H1 (cell line): ENCODE data around the gene SOBP. TPM values are rescaled to one million over a fixed set of nuclear protein-coding genes. Genes with fewer than 3 reads are reported as not detected.
A peak's percentile ranks its signal among the peaks of the same experiment; 100 is the strongest.

Source experiments
- CTCF ChIA-PET: fragments of 300-600 bp; sonication (Branson Sonifier 250); formaldehyde crosslinking; loops from one replicate; lab custom pipeline; 2021; ENCODE audit not compliant: partially characterized antibody; lab: Charles Lee
- POLR2A ChIA-PET: fragments of 300-600 bp; sonication (Branson Sonifier 250); formaldehyde crosslinking; loops from one replicate; lab custom pipeline; 2021; ENCODE audit warnings: inconsistent platforms; ENCODE audit not compliant: partially characterized antibody; lab: Charles Lee
- DNase-seq, 2 experiments: peaks; one replicate each; pipeline versions ENCODE4 v3.0.0 to v3.0.0-alpha.2; 2010 to 2022; ENCODE audit warnings: low spot score in 2 of 2, low read depth in 1 of 2, mixed read lengths in 1 of 2
- FAIRE-seq: peaks from 2 replicates; lab custom pipeline; 2011; peaks lifted over from hg19 to GRCh38; lab: Jason Lieb, UNC
- H2AFZ ChIP-seq: 2 replicates; pipeline ENCODE4 v1.8.1; 2012; ENCODE audit warnings: low read length, inconsistent platforms
- H2AK5ac ChIP-seq: 2 replicates; pipeline ENCODE4 v1.6.1; 2013; ENCODE audit warnings: low read depth, low read length
- H2BK120ac ChIP-seq: replicated peaks from 2 replicates; pipeline ENCODE3; 2013; ENCODE audit warnings: low read depth, low read length, inconsistent platforms
- H2BK12ac ChIP-seq: 2 replicates; pipeline ENCODE4 v1.6.1; 2013; ENCODE audit warnings: low read depth, low read length
- H2BK15ac ChIP-seq: 2 replicates; pipeline ENCODE4 v1.6.1; 2013; ENCODE audit warnings: low read length
- H2BK20ac ChIP-seq: 2 replicates; pipeline ENCODE4 v1.6.1; 2013; ENCODE audit warnings: low read length
- H2BK5ac ChIP-seq: 2 replicates; pipeline ENCODE4 v1.6.1; 2013; ENCODE audit warnings: low read depth, low read length
- H3K14ac ChIP-seq: 2 replicates; pipeline ENCODE4 v1.6.1; 2013; ENCODE audit warnings: inconsistent platforms; ENCODE audit not compliant: insufficient read length
- H3K18ac ChIP-seq: 2 replicates; pipeline ENCODE4 v1.6.1; 2013; ENCODE audit warnings: low read length; ENCODE audit errors: extremely low read depth
- H3K23ac ChIP-seq: 2 replicates; pipeline ENCODE4 v1.6.1; 2013; ENCODE audit warnings: inconsistent platforms; ENCODE audit not compliant: insufficient read length
- H3K23me2 ChIP-seq: 2 replicates; pipeline ENCODE4 v1.6.1; 2013; ENCODE audit warnings: low read depth, low read length
- H3K27ac ChIP-seq: 2 replicates; pipeline ENCODE4 v1.6.1; 2011; ENCODE audit warnings: low read depth, low read length, inconsistent platforms
- H3K27me3 ChIP-seq, 4 experiments: replicated peaks in 1 of 4; 1 replicate in 1 of 4; 2 replicates in 3 of 4; pipeline versions ENCODE4 v1.6.1 to v1.8.1; 2011 to 2013; ENCODE audit warnings: low read length in 3 of 4, mild to moderate bottlenecking in 3 of 4, inconsistent platforms in 2 of 4, mixed read lengths in 2 of 4, moderate library complexity in 1 of 4; ENCODE audit not compliant: control insufficient read depth in 3 of 4, insufficient read depth in 3 of 4; ENCODE audit errors: extremely low read depth in 1 of 4
- H3K36me3 ChIP-seq, 4 experiments: 2 replicates each; pipeline versions ENCODE4 v1.6.1 to v1.8.1; 2011 to 2013; ENCODE audit warnings: mild to moderate bottlenecking in 4 of 4, low read length in 3 of 4, moderate library complexity in 2 of 4, control low read depth in 1 of 4, inconsistent platforms in 1 of 4; ENCODE audit not compliant: insufficient read depth in 4 of 4, control insufficient read depth in 2 of 4
- H3K4ac ChIP-seq: replicated peaks from 2 replicates; pipeline ENCODE3; 2013; ENCODE audit warnings: low read length, low read depth, mixed read lengths, inconsistent platforms; ENCODE audit not compliant: insufficient read length
- H3K4me1 ChIP-seq, 4 experiments: replicated peaks in 1 of 4; 1 replicate in 1 of 4; 2 replicates in 3 of 4; pipeline versions ENCODE4 v1.6.1 to v1.8.1; 2011 to 2013; ENCODE audit warnings: low read length in 3 of 4, inconsistent platforms in 2 of 4, mixed read lengths in 1 of 4; ENCODE audit not compliant: insufficient read depth in 4 of 4, control insufficient read depth in 3 of 4
- H3K4me2 ChIP-seq, 2 experiments: 2 replicates each; pipeline versions ENCODE4 v1.6.1 to v1.8.1; 2011 to 2013; ENCODE audit warnings: low read depth in 2 of 2, low read length in 2 of 2, control low read depth in 1 of 2, inconsistent platforms in 1 of 2, mild to moderate bottlenecking in 1 of 2; ENCODE audit not compliant: insufficient read depth in 1 of 2
- H3K4me3 ChIP-seq, 4 experiments: fragments of 200-600, 300-600 bp in 1 of 4; sonication (generic), shearing (Covaris generic), sonication (Bioruptor Twin) in 1 of 4; 2 replicates each; pipeline versions ENCODE4 v1.5.1 to v1.8.1; 2011 to 2016; ENCODE audit warnings: low read length in 4 of 4, low read depth in 3 of 4, control low read depth in 2 of 4, inconsistent platforms in 2 of 4, mild to moderate bottlenecking in 2 of 4, mixed read lengths in 1 of 4, moderate library complexity in 1 of 4; ENCODE audit not compliant: insufficient read depth in 2 of 4; ENCODE audit errors: extremely low read depth in 1 of 4
- H3K56ac ChIP-seq: replicated peaks from 2 replicates; pipeline ENCODE3; 2013; ENCODE audit warnings: low read depth, mild to moderate bottlenecking, mixed read lengths, low read length, inconsistent platforms; ENCODE audit not compliant: insufficient read length
- H3K79me1 ChIP-seq: 2 replicates; pipeline ENCODE4 v1.6.1; 2013; ENCODE audit warnings: low read depth, low read length, control low read depth
- H3K79me2 ChIP-seq, 2 experiments: 2 replicates each; pipeline versions ENCODE4 v1.6.1 to v1.8.1; 2012 to 2013; ENCODE audit warnings: low read length in 2 of 2, mild to moderate bottlenecking in 2 of 2, inconsistent platforms in 1 of 2; ENCODE audit not compliant: insufficient read depth in 2 of 2, control insufficient read depth in 1 of 2
- H3K9ac ChIP-seq, 4 experiments: replicated peaks in 1 of 4; 1 replicate in 1 of 4; 2 replicates in 3 of 4; pipeline versions ENCODE4 v1.6.1 to v1.8.1; 2011 to 2013; ENCODE audit warnings: low read depth in 3 of 4, low read length in 3 of 4, control low read depth in 2 of 4, mild to moderate bottlenecking in 2 of 4, moderate library complexity in 2 of 4, inconsistent platforms in 1 of 4; ENCODE audit errors: extremely low read depth in 1 of 4
- H3K9me3 ChIP-seq, 2 experiments: 2 replicates each; pipeline versions ENCODE4 v1.6.1 to v1.8.1; 2012 to 2013; ENCODE audit warnings: mild to moderate bottlenecking in 2 of 2, moderate library complexity in 2 of 2, control low read depth in 1 of 2, inconsistent platforms in 1 of 2, low read depth in 1 of 2, low read length in 1 of 2, mixed read lengths in 1 of 2; ENCODE audit not compliant: insufficient read depth in 2 of 2
- H4K20me1 ChIP-seq, 2 experiments: replicated peaks in 1 of 2; 2 replicates each; pipeline versions ENCODE3 to v1.8.1; 2011 to 2013; ENCODE audit warnings: inconsistent platforms in 2 of 2, low read length in 2 of 2, mild to moderate bottlenecking in 1 of 2; ENCODE audit not compliant: insufficient read depth in 2 of 2, control insufficient read depth in 1 of 2
- H4K5ac ChIP-seq: 2 replicates; pipeline ENCODE4 v1.6.1; 2013; ENCODE audit warnings: low read length, low read depth, mixed read lengths, inconsistent platforms; ENCODE audit not compliant: insufficient read length
- H4K8ac ChIP-seq: 2 replicates; pipeline ENCODE4 v1.8.0; 2013; ENCODE audit warnings: mild to moderate bottlenecking, moderate library complexity, low read length, inconsistent platforms; ENCODE audit not compliant: insufficient read depth; ENCODE audit errors: extremely low read depth
- H4K91ac ChIP-seq: replicated peaks from 2 replicates; pipeline ENCODE3; 2013; ENCODE audit warnings: low read length, mixed read lengths, inconsistent platforms; ENCODE audit not compliant: insufficient read length
- BCL11A ChIP-seq, 2 experiments: IDR thresholded peaks; one replicate each; pipeline ENCODE4 v1.6.1; 2011; ENCODE audit warnings: low read depth in 2 of 2, low read length in 2 of 2, mild to moderate bottlenecking in 2 of 2
- CTBP2 ChIP-seq: IDR thresholded peaks from 2 replicates; pipeline ENCODE4 v1.7.0; 2011; ENCODE audit warnings: borderline replicate concordance, mild to moderate bottlenecking, moderate library complexity, mixed read lengths, low read length; ENCODE audit not compliant: insufficient read depth, insufficient read length
- EZH2 ChIP-seq: fragments of 200-600 bp; sonication (generic); IDR thresholded peaks from 2 replicates; pipeline ENCODE4 v1.7.1; 2012; ENCODE audit warnings: low read depth, mild to moderate bottlenecking, moderate library complexity, low read length, inconsistent platforms; ENCODE audit not compliant: severe bottlenecking
- FOSL1 ChIP-seq: IDR thresholded peaks from 2 replicates; pipeline ENCODE4 v1.6.1; 2011; ENCODE audit warnings: mild to moderate bottlenecking, low read depth, low read length, moderate library complexity; ENCODE audit not compliant: insufficient read depth
- GTF2F1 ChIP-seq: IDR thresholded peaks from 2 replicates; pipeline ENCODE4 v1.6.1; 2012; ENCODE audit warnings: low read depth, low read length, improper control_type of control experiment, borderline replicate concordance
- HDAC6 ChIP-seq: IDR thresholded peaks from one replicate; pipeline ENCODE4 v1.7.1; 2012; ENCODE audit warnings: low read depth, mild to moderate bottlenecking, inconsistent platforms, low read length, moderate library complexity
- JUND ChIP-seq: IDR thresholded peaks from 2 replicates; pipeline ENCODE4 v1.6.1; 2011; ENCODE audit warnings: mild to moderate bottlenecking, improper control_type of control experiment, low read length
- RFX5 ChIP-seq: IDR thresholded peaks from 2 replicates; pipeline ENCODE4 v1.6.1; 2011; ENCODE audit warnings: low read depth, low read length, improper control_type of control experiment, borderline replicate concordance
- TAF1 ChIP-seq: IDR thresholded peaks from 2 replicates; pipeline ENCODE4 v1.6.1; 2011; ENCODE audit warnings: mild to moderate bottlenecking, low read depth, low read length
- USF2 ChIP-seq: IDR thresholded peaks from 2 replicates; pipeline ENCODE4 v1.6.1; 2011; ENCODE audit warnings: low read length, improper control_type of control experiment
- WGBS, 2 experiments: shearing (Covaris generic) in 1 of 2; methylation state at CpG; one replicate each; pipeline versions ENCODE4 v1.1.6 to v1.1.7; 2013 to 2015; ENCODE audit warnings: low lambda C conversion rate in 2 of 2, mixed read lengths in 2 of 2, inconsistent platforms in 1 of 2, low coverage in 1 of 2, missing lambda C conversion rate in 1 of 2; ENCODE audit not compliant: insufficient replicate concordance in 2 of 2, insufficient coverage in 1 of 2, insufficient read length in 1 of 2; ENCODE audit errors: extremely low coverage in 1 of 2, missing lambda C conversion rate in 1 of 2; 5-methylcytosine and 5-hydroxymethylcytosine counted together
- polyA plus RNA-seq, 7 experiments: library from polyadenylated mRNA; depleted of rRNA in 3 of 7; stranded (reverse) in 5 of 7; unstranded in 2 of 7; fragments of >200 nt in 5 of 7; fragments of 200-250 nt in 2 of 7; gene quantifications; 1 replicate in 5 of 7; 2 replicates in 1 of 7; 4 replicates in 1 of 7; pipeline versions ENCODE4 v1.2.1 to v1.2.3, GENCODE V29; 2011 to 2013; ENCODE audit warnings: missing spikeins in 2 of 7, mixed read lengths in 2 of 7
- total RNA-seq: library from RNA; stranded (reverse); fragmentation: NEBNext Ultra II Directional; extraction: Animal tissue kit (Norgen Biotek cat#: 25700); gene quantifications from 2 replicates; pipeline ENCODE4 v1.2.1, GENCODE V29; 2021

The SOBP gene
- total and polyA plus RNA-seq, 2 of the 8 experiments (the other 6 are each of a cell fraction or from before 2014, with no cell fraction given) = 0.45 to 6.2 TPM

DNA sequence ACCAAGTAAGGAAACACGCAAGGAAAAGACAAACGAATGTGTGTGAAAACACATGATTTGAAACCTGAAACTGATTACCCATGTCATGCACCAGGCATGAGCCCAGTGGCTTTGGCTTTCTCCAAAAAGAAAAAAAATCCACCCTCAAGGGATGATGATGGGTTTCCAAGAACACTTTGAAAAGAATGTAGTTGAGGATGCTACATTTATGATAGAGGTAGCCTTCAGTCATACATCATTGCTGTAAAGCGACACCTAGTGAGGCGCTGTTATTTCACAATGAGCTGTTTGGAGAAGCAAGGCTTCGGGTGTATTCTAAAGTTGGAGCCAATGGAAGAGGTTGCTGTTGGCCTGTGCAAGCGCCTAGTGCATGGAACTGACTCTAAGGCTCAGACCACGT is 209.3 kb downstream of the SOBP start:
- Histone ChIP-seq H3K9ac (no peak overlapping the region), H3K4me1 (peaks cover 0 to 10% (median 6%) of the 10 kb centered on the region in 4 experiments; a peak in 4 of 7 replicates), H3K4ac (no peak overlapping the region), H3K36me3 (no peaks in the 10 kb centered on the region), H2AK5ac (no peak overlapping the region), H4K91ac (no peak overlapping the region), H3K14ac (no peak overlapping the region), H2BK20ac (peak overlapping the region; percentile 62; the same call in 1 of the 2 replicates), H3K4me2 (no peak overlapping the region), H2BK5ac (peak overlapping the region; percentile 36; the same call in 1 of the 2 replicates), H3K79me1 (no peaks in the 10 kb centered on the region), H4K5ac (no peak overlapping the region), H3K4me3 (no peak overlapping the region), H2AFZ (no peak overlapping the region), H2BK12ac (peak overlapping the region; percentile 65), H3K27me3 (no peaks in the 10 kb centered on the region), H3K18ac (no peak overlapping the region), H4K20me1 (no peaks in the 10 kb centered on the region), H2BK15ac (no peak overlapping the region), H2BK120ac (no peak overlapping the region), H3K9me3 (no peaks in the 10 kb centered on the region), H3K56ac (no peak overlapping the region), H3K23me2 (no peaks in the 10 kb centered on the region), H3K79me2 (no peaks in the 10 kb centered on the region), H3K23ac (no peak overlapping the region), H4K8ac (no peak overlapping the region), H3K27ac (no peak overlapping the region)
- WGBS, 2 experiments = 83% methylated on average over 7 of the region's 7 CpGs; no CpG with 5 or more reads in 1 of the 2 experiments
- no peak for FAIRE-seq
- ChIA-PET CTCF (interaction anchor here (0.7 to 5.4 kb wide), 9 partner anchors 9 to 381 kb away, joined by 3 to 47 read pairs (median 4); no protein-coding TSS in a partner anchor), POLR2A (no interaction called here)
- no peak for DNase-seq
- TF ChIP-seq FOSL1 = no peak
- TF ChIP-seq JUND = no peak
- no peak for TF ChIP-seq CTBP2
- TF ChIP-seq EZH2 = no peak
- no peak for TF ChIP-seq TAF1
- TF ChIP-seq GTF2F1 = no peak
- no peak for TF ChIP-seq HDAC6
- TF ChIP-seq BCL11A (IDR thresholded peaks at IDR 0.05; ENCODE audit: low read depth in 2 of 2, low read length in 2 of 2) = no peak
- no peak for TF ChIP-seq USF2
- no peak for TF ChIP-seq RFX5
